ENCODE measurements around the gene RPSA.
A peak's percentile ranks its signal among the peaks of the same experiment; 100 is the strongest.
"Not testable (repeated sequence)": the region's sequence is repeated elsewhere in the genome, so short reads cannot be mapped to it uniquely, and the experiment has no call there.

Gene RPSA

GRCh38 chr3:39419742-39420315 is 13.3 kb downstream of the RPSA start:
- no peak for DNase-seq (ENCODE audit: low read depth)

- DNase-seq (ENCODE audit: low read depth) = no peak
These were observed 14.0 kb downstream of the RPSA start for GRCh38 chr3:39420543-39420942.

- no peak for DNase-seq (ENCODE audit: low read depth)
These were observed 17.0 kb downstream of the RPSA start for GRCh38 chr3:39423436-39423970.

- DNase-seq (ENCODE audit: low read depth) = no peak
These were observed 19.8 kb downstream of the RPSA start for GRCh38 chr3:39426312-39426711.

GRCh38 chr3:39427506-39427905 is 21.0 kb downstream of the RPSA start:
- no peak for DNase-seq (ENCODE audit: low read depth)

GRCh38 chr3:39428745-39429201 is 22.3 kb downstream of the RPSA start:
- no peak for DNase-seq (ENCODE audit: low read depth)

- DNase-seq (ENCODE audit: low read depth) = no peak
These were observed 22.9 kb downstream of the RPSA start for GRCh38 chr3:39429466-39429865.

- DNase-seq (ENCODE audit: low read depth) = no peak
These were observed 25.8 kb downstream of the RPSA start for GRCh38 chr3:39432342-39432741.

GRCh38 chr3:39433642-39434041 is 27.1 kb downstream of the RPSA start:
- no peak for DNase-seq (ENCODE audit: low read depth)

- DNase-seq (ENCODE audit: low read depth) = no peak
These were observed 28.1 kb downstream of the RPSA start for GRCh38 chr3:39434574-39434973.

GRCh38 chr3:39435006-39435748 is 28.7 kb downstream of the RPSA start:
- no peak for DNase-seq (ENCODE audit: low read depth)

GRCh38 chr3:39438880-39439279 is 32.4 kb downstream of the RPSA start:
- no peak for DNase-seq (ENCODE audit: low read depth)

- no peak for DNase-seq (ENCODE audit: low read depth)
These were observed 33.8 kb downstream of the RPSA start for GRCh38 chr3:39440316-39440715.

- no peak for DNase-seq (ENCODE audit: low read depth)
These were observed 37.0 kb downstream of the RPSA start for GRCh38 chr3:39443530-39443929.

GRCh38 chr3:39445927-39446326 is 39.4 kb downstream of the RPSA start:
- no peak for DNase-seq (ENCODE audit: low read depth)

- DNase-seq (ENCODE audit: low read depth) = no peak
These were observed 39.9 kb downstream of the RPSA start for GRCh38 chr3:39446444-39446843.

GRCh38 chr3:39447637-39448483 is 41.3 kb downstream of the RPSA start:
- DNase-seq (ENCODE audit: low read depth) = peak; percentile 2

- no peak for DNase-seq (ENCODE audit: low read depth)
These were observed 42.1 kb downstream of the RPSA start for GRCh38 chr3:39448506-39449233.

GRCh38 chr3:39449796-39450195 is 43.3 kb downstream of the RPSA start:
- no peak for DNase-seq (ENCODE audit: low read depth)

- no peak for DNase-seq (ENCODE audit: low read depth)
These were observed 46.6 kb downstream of the RPSA start for GRCh38 chr3:39453134-39453533.

- not testable (repeated sequence) for DNase-seq (ENCODE audit: low read depth)
These were observed 47.4 kb downstream of the RPSA start for GRCh38 chr3:39453872-39454271.

All from stimulated activated CD8-positive, alpha-beta memory T cell treated with anti-CD3 and anti-CD28 coated beads, Interleukin-12 subunit alpha, Interleukin-12 subunit beta, amount 100 ng/mL, for 4 hours (primary cell).